A673 (cell line): ENCODE measurements around the gene SLC35A2. TPM values are rescaled to one million over a fixed set of nuclear protein-coding genes. Genes with fewer than 3 reads are reported as not detected.
A peak's percentile ranks its signal among the peaks of the same experiment; 100 is the strongest.

Experiments
- BruUV-seq: library from RNA; stranded (reverse); fragments of 400-500 nt; replicated peaks from 2 replicates; lab custom pipeline; 2021; lab: Mats Ljungman, UMichigan
- CTCF ChIA-PET: fragments of 300-600 bp; sonication (Branson Sonifier 250); formaldehyde crosslinking; loops from one replicate; lab custom pipeline; 2022; ENCODE audit warnings: antibody characterized with exemption; lab: Charles Lee
- POLR2A ChIA-PET: fragments of 300-600 bp; sonication (Branson Sonifier 250); formaldehyde crosslinking; loops from one replicate; lab custom pipeline; 2022; ENCODE audit warnings: antibody characterized with exemption; ENCODE audit not compliant: low non-redundant PET; lab: Charles Lee
- DNase-seq: peaks from one replicate; pipeline ENCODE4 v3.0.0-alpha.2; 2015; ENCODE audit warnings: low spot score
- H3K27ac ChIP-seq: fragments of 200-600 bp; sonication (generic); 2 replicates; pipeline ENCODE4 v1.5.1; 2016; ENCODE audit warnings: mixed run types, low read depth, mild to moderate bottlenecking, mixed read lengths, antibody characterized with exemption, low read length; ENCODE audit not compliant: poor library complexity, severe bottlenecking
- H3K27me3 ChIP-seq: fragments of 200-600 bp; sonication (generic); replicated peaks from 2 replicates; pipeline ENCODE4 v1.6.1; 2017; ENCODE audit warnings: mixed run types, low read depth, mild to moderate bottlenecking, mixed read lengths, antibody characterized with exemption, low read length; ENCODE audit not compliant: insufficient read depth, poor library complexity
- H3K36me3 ChIP-seq: fragments of 200-600 bp; sonication (generic); 2 replicates; pipeline ENCODE4 v1.6.1; 2016; ENCODE audit warnings: mixed run types, mild to moderate bottlenecking, mixed read lengths, antibody characterized with exemption, low read length; ENCODE audit not compliant: insufficient read depth, poor library complexity, severe bottlenecking
- H3K4me1 ChIP-seq: fragments of 200-600 bp; sonication (generic); 2 replicates; pipeline ENCODE4 v1.6.1; 2017; ENCODE audit warnings: mixed run types, mild to moderate bottlenecking, mixed read lengths, antibody characterized with exemption, low read length; ENCODE audit not compliant: insufficient read depth, poor library complexity, severe bottlenecking
- H3K4me3 ChIP-seq: fragments of 200-600 bp; sonication (generic); 2 replicates; pipeline ENCODE4 v1.5.1; 2016; ENCODE audit warnings: low read depth, mixed run types, mild to moderate bottlenecking, mixed read lengths, low read length; ENCODE audit not compliant: poor library complexity, severe bottlenecking
- H3K9me3 ChIP-seq: fragments of 200-600 bp; sonication (generic); 2 replicates; pipeline ENCODE4 v1.6.1; 2016; ENCODE audit warnings: mixed run types, low read depth, mild to moderate bottlenecking, mixed read lengths, antibody characterized with exemption, low read length; ENCODE audit not compliant: poor library complexity, severe bottlenecking
- EZH2 ChIP-seq: fragments of 200-600 bp; sonication (generic); IDR thresholded peaks from 2 replicates; pipeline ENCODE4 v1.6.1; 2017; ENCODE audit warnings: borderline replicate concordance, low read depth, mild to moderate bottlenecking, mixed read lengths, antibody characterized with exemption, low read length; ENCODE audit not compliant: poor library complexity, severe bottlenecking
- intact Hi-C: fragments of 100-400 bp; cut with micrococcal nuclease; formaldehyde crosslinking; loops from one replicate; pipeline ENCODE4 v1.10.0; 2022; ENCODE audit not compliant: unreplicated experiment
- total RNA-seq: library from RNA; stranded (reverse); gene quantifications from 2 replicates; pipeline ENCODE4 v1.2.3, GENCODE V29; 2021
- TF ChIP-seq, protein P1 (sequence below): fragments of 300-800, 200-600 bp; sonication (generic); conservative IDR thresholded peaks from 2 replicates; pipeline ENCODE4 v1.5.1; 2017; ENCODE audit warnings: low read depth, mild to moderate bottlenecking, antibody characterized with exemption, low read length, moderate library complexity, mixed read lengths

The SLC35A2 gene
- total RNA-seq, 1 experiment from 2014 or later, result 30.4 TPM

DNA sequence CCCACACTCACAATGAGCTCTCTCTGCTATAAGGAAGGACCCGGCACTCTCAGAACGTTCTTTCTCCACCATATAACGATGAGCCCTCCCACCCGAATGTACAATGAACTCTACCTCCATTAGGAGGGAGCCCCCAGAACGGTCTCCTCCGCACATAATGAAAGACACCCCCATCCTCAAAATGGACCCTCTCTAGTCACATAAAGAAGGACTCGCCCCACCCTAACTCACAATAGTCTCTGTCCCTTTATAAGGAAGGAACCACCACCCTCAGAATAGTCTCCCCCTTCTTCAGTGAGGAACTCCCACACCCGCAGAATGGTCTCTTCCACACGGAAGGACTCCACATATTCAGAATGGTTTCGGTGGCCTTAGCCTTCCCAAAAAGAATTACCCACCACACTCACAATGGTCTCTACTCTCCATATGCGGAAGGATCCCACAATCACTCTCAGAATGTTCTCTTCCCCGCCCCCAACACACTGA is 477 bp downstream of the SLC35A2 start:
- TF ChIP-seq, protein P1, sequence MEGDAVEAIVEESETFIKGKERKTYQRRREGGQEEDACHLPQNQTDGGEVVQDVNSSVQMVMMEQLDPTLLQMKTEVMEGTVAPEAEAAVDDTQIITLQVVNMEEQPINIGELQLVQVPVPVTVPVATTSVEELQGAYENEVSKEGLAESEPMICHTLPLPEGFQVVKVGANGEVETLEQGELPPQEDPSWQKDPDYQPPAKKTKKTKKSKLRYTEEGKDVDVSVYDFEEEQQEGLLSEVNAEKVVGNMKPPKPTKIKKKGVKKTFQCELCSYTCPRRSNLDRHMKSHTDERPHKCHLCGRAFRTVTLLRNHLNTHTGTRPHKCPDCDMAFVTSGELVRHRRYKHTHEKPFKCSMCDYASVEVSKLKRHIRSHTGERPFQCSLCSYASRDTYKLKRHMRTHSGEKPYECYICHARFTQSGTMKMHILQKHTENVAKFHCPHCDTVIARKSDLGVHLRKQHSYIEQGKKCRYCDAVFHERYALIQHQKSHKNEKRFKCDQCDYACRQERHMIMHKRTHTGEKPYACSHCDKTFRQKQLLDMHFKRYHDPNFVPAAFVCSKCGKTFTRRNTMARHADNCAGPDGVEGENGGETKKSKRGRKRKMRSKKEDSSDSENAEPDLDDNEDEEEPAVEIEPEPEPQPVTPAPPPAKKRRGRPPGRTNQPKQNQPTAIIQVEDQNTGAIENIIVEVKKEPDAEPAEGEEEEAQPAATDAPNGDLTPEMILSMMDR, result no peak
- TF ChIP-seq EZH2, result no peak
- BruUV-seq, result no TSS peak
- H3K9me3 ChIP-seq, result no peaks in the 10 kb centered on the region
- POLR2A ChIA-PET, result no interaction called here
- peak; percentile 30 for DNase-seq
- no peaks in the 10 kb centered on the region for H3K4me1 ChIP-seq
- peaks cover 8% of the 10 kb centered on the region for H3K36me3 ChIP-seq
- intact Hi-C loops, result no loop called here
- peak overlapping the region; percentile 82 for H3K4me3 ChIP-seq
- CTCF ChIA-PET, result no interaction called here
- peak overlapping the region; percentile 73 for H3K27ac ChIP-seq
- no peaks in the 10 kb centered on the region for H3K27me3 ChIP-seq

DNA sequence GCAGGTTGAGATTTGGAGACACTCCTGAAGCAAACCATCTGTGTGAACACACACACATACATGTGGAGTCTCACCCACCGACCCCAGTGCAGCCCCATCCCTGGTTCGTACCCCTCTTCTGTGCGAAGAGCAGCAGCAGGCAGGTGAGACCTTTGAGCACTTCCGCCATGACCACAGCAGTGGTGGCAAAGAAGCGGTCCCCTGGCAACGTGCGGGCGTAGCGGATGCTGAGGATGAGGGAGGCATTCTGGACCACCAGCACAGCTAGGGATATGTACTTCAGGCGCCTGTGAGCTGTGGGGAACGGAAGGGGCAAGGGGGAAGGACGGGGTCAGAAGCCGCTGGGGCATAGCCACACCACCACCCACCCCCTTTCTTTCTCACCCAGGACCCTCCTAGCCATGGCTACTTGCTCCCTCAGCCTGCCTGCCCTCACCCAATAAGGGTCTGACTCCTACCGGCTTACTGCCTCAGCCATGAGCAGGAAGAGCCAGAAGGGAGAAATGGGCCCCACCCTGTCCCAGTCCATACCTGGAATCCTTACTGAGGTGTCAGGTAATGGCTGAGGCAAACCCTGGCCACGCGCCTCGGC is 1.6 kb downstream of the SLC35A2 start:
- Histone ChIP-seq H3K9me3 (no peaks in the 10 kb centered on the region), H3K4me1 (no peaks in the 10 kb centered on the region), H3K27me3 (no peaks in the 10 kb centered on the region), H3K27ac (no peak overlapping the region), H3K36me3 (peaks cover 6% of the 10 kb centered on the region), H3K4me3 (no peak overlapping the region)
- CTCF ChIA-PET, result no interaction called here
- BruUV-seq, result no TSS peak
- POLR2A ChIA-PET, result no interaction called here
- intact Hi-C loops, result no loop called here
- no peak for TF ChIP-seq EZH2
- TF ChIP-seq, protein P1, result no peak
- no peak for DNase-seq

DNA sequence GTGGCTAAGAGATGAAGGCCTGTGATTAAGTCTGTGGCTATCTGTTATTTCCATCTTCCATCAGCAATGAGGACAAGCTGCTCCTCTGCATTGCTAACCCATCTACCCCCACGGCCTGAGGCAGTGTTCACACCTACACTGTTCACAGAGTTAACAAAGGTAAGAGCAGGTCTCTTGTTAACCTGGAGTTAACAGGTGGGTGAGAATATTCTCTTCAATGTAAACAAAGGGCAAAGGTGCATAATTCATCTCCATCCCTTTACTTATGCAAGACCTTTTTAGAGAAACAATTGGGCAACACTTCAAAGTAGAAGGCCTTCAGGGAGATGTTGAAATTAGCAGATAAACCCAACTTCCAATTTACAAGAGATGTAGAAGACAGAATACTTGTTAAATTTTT is 2.8 kb downstream of the SLC35A2 start:
- ChIA-PET CTCF (no interaction called here), POLR2A (no interaction called here)
- Histone ChIP-seq H3K27ac (no peak overlapping the region), H3K9me3 (no peaks in the 10 kb centered on the region), H3K4me1 (no peaks in the 10 kb centered on the region), H3K27me3 (no peaks in the 10 kb centered on the region), H3K36me3 (peaks cover 2% of the 10 kb centered on the region), H3K4me3 (no peak overlapping the region)
- DNase-seq, result no peak
- intact Hi-C loops, result no loop called here
- BruUV-seq, result no TSS peak
- TF ChIP-seq, protein P1, result no peak
- TF ChIP-seq EZH2, result no peak
